K562 (cell line): ENCODE results near the gene GJA9. TPM values are rescaled to one million over a fixed set of nuclear protein-coding genes. Genes with fewer than 3 reads are reported as not detected.

Experiments
- ATAC-seq: fragments of 200-7000 bp; cut with Tn5 transposase; 3 replicates; pipeline ENCODE4 v1.9.1; 2020; ENCODE audit warnings: moderate library complexity
- BruUV-seq: library from RNA; stranded (reverse); fragments of 400-500 nt; replicated peaks from 2 replicates; lab custom pipeline; 2021; lab: Mats Ljungman, UMichigan
- CTCF ChIA-PET: fragments of 300-600 bp; formaldehyde crosslinking; extraction: SDS; loops from one replicate; lab custom pipeline; 2021; ENCODE audit warnings: low intra/inter-chr PET ratio; lab: Yijun Ruan, JAX
- POLR2A ChIA-PET: fragments of 300-600, 350-650 bp; sonication (Branson Sonifier 250); formaldehyde crosslinking; extraction: SDS; loops from one replicate; lab custom pipeline; 2021; ENCODE audit warnings: antibody characterized with exemption, inconsistent platforms; lab: Yijun Ruan, JAX
- DNase-seq, 4 experiments: peaks; one replicate each; pipeline versions ENCODE4 v3.0.0 to v3.0.0-alpha.2; 2011 to 2018; ENCODE audit warnings: low spot score in 3 of 4, mixed read lengths in 3 of 4; ENCODE audit errors: extremely low read depth in 1 of 4
- FAIRE-seq: peaks from 2 replicates; lab custom pipeline; 2011; peaks lifted over from hg19 to GRCh38; lab: Jason Lieb, UNC
- H2AFZ ChIP-seq: 2 replicates; pipeline ENCODE4 v1.6.0; 2011; ENCODE audit warnings: low read depth, low read length, control low read depth, inconsistent platforms
- H3K27ac ChIP-seq: fragments of 200-600 bp; 3 replicates; pipeline ENCODE4 v1.8.0; 2011; ENCODE audit warnings: low read depth, mild to moderate bottlenecking, control low read depth, inconsistent platforms, low read length, moderate library complexity, mixed read lengths; ENCODE audit errors: extremely low read depth
- H3K27me3 ChIP-seq, 2 experiments: fragments of 300-600 bp in 1 of 2; 2 replicates in 1 of 2; 3 replicates in 1 of 2; pipeline versions ENCODE4 v1.6.0 to v1.8.0; 2011; ENCODE audit warnings: inconsistent platforms in 2 of 2, low read length in 2 of 2, mild to moderate bottlenecking in 1 of 2, mixed read lengths in 1 of 2, moderate library complexity in 1 of 2; ENCODE audit not compliant: control insufficient read depth in 2 of 2, insufficient read depth in 2 of 2
- H3K36me3 ChIP-seq: fragments of 300-600 bp; 3 replicates; pipeline ENCODE4 v1.8.0; 2011; ENCODE audit warnings: mild to moderate bottlenecking, low read length, inconsistent platforms; ENCODE audit not compliant: control insufficient read depth, insufficient read depth
- H3K4me1 ChIP-seq, 2 experiments: fragments of 200-600 bp in 1 of 2; replicated peaks in 1 of 2; 2 replicates in 1 of 2; 3 replicates in 1 of 2; pipeline versions ENCODE4 v1.5.1 to v1.8.0; 2011; ENCODE audit warnings: inconsistent platforms in 2 of 2, low read length in 2 of 2, mild to moderate bottlenecking in 1 of 2, mixed read lengths in 1 of 2, moderate library complexity in 1 of 2; ENCODE audit not compliant: control insufficient read depth in 2 of 2, insufficient read depth in 2 of 2
- H3K4me2 ChIP-seq: 2 replicates; pipeline ENCODE4 v1.6.1; 2011; ENCODE audit warnings: low read length, control low read depth, inconsistent platforms, mixed read lengths; ENCODE audit not compliant: insufficient read depth
- H3K4me3 ChIP-seq: fragments of 200-600 bp; sonication (generic), shearing (Covaris generic); 2 replicates; pipeline ENCODE4 v1.5.1; 2016; ENCODE audit warnings: control low read depth, inconsistent platforms
- H3K79me2 ChIP-seq: fragments of 200-600 bp; 3 replicates; pipeline ENCODE4 v1.8.0; 2011; ENCODE audit warnings: low read length, inconsistent platforms; ENCODE audit not compliant: control insufficient read depth, insufficient read depth
- H3K9ac ChIP-seq, 2 experiments: 2 replicates each; pipeline versions ENCODE4 v1.6.0 to v1.6.1; 2011; ENCODE audit warnings: low read depth in 2 of 2, low read length in 2 of 2, control low read depth in 1 of 2, inconsistent platforms in 1 of 2, mild to moderate bottlenecking in 1 of 2, mixed read lengths in 1 of 2; ENCODE audit not compliant: insufficient read depth in 1 of 2
- H3K9me1 ChIP-seq: one replicate; pipeline ENCODE4 v1.6.0; 2011; ENCODE audit warnings: inconsistent platforms, mild to moderate bottlenecking, low read length, moderate library complexity; ENCODE audit not compliant: control insufficient read depth, insufficient read depth
- H3K9me3 ChIP-seq: replicated peaks from 2 replicates; pipeline ENCODE4 v1.5.1; 2011; ENCODE audit warnings: low read depth, low read length, inconsistent platforms; ENCODE audit not compliant: control insufficient read depth, insufficient read depth
- H4K20me1 ChIP-seq: replicated peaks from 2 replicates; pipeline ENCODE4 v1.6.1; 2011; ENCODE audit warnings: low read length, inconsistent platforms, mixed read lengths; ENCODE audit not compliant: control insufficient read depth, insufficient read depth
- ATF1 ChIP-seq, 2 experiments: fragments of 450-650 bp in 1 of 2; IDR thresholded peaks; 2 replicates each; pipeline ENCODE4 v1.6.1; 2016; ENCODE audit warnings: missing compliant biosample characterization in 1 of 2, missing genetic modification characterization in 1 of 2
- ZKSCAN3 ChIP-seq: fragments of 250-450 bp; sonication (Bioruptor Pico); IDR thresholded peaks from 2 replicates; pipeline ENCODE4 v1.4.0; 2020
- ZNF24 ChIP-seq: fragments of 450-650 bp; IDR thresholded peaks from 2 replicates; pipeline ENCODE4 v1.6.1; 2016
- in situ Hi-C: fragments of 300-500 bp; cut with MboI; formaldehyde crosslinking; loops from 4 replicates; pipeline ENCODE4 v1.15.0; 2018; ENCODE audit warnings: inconsistent platforms, mixed read lengths
- intact Hi-C: fragments of 100-400 bp; cut with micrococcal nuclease; formaldehyde crosslinking; loops from 2 replicates; pipeline ENCODE4 v1.14.2; 2022
- polyA plus RNA-seq, 8 experiments: library from polyadenylated mRNA; depleted of rRNA in 4 of 8; stranded (reverse) in 5 of 8; unstranded in 3 of 8; fragments of >200 nt; fragmentation: Nextera tagmentation in 2 of 8; fragmentation: Illumina TruSeq in 1 of 8; extraction: Ambion mirVana in 2 of 8; extraction: Trizol in 1 of 8; gene quantifications; 2 replicates each; pipeline versions ENCODE4 v1.2.1 to v1.2.3, GENCODE V29; 2011 to 2014; ENCODE audit warnings: inconsistent platforms in 1 of 8, missing spikeins in 1 of 8
- total RNA-seq, 7 experiments: library from RNA; depleted of rRNA in 6 of 7; stranded (reverse); fragments of >200 nt in 6 of 7; fragmentation: Illumina TruSeq in 2 of 7; extraction: Trizol in 2 of 7; gene quantifications; 2 replicates each; pipeline versions ENCODE4 v1.2.1 to v1.2.3, GENCODE V29; 2011 to 2021; ENCODE audit warnings: low replicate concordance in 1 of 7
- TF ChIP-seq, protein P1 (sequence below), 2 experiments: fragments of 150-350 bp in 1 of 2; IDR thresholded peaks; 2 replicates each; pipeline ENCODE4 v1.6.1; 2012 to 2016; ENCODE audit warnings: low read depth in 2 of 2, low read length in 2 of 2, mild to moderate bottlenecking in 1 of 2, moderate library complexity in 1 of 2

GJA9 gene
- total and polyA plus RNA-seq, 9 of the 15 experiments (the other 6 are each of a cell fraction or from before 2014, with no cell fraction given): not detected

DNA sequence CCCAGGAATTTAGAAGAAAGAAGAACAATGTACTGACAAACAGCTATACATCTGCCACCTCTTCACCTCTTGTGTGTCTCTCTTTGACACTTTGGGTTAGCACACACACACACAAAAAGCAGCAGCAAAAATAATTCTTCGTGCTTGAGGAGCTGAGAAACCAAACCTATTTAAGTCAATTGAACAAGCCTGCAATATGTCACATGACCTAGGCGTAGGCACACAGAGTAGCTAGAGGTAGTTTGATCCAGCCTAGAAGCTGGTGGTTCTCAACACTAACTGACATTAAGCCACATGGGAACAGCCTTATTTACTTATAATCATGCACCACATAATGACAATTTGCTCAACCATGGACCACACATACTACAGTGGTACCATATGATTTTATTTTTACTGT, 54.1 kb downstream of the GJA9 start (continued):
- TF ChIP-seq, protein P1, sequence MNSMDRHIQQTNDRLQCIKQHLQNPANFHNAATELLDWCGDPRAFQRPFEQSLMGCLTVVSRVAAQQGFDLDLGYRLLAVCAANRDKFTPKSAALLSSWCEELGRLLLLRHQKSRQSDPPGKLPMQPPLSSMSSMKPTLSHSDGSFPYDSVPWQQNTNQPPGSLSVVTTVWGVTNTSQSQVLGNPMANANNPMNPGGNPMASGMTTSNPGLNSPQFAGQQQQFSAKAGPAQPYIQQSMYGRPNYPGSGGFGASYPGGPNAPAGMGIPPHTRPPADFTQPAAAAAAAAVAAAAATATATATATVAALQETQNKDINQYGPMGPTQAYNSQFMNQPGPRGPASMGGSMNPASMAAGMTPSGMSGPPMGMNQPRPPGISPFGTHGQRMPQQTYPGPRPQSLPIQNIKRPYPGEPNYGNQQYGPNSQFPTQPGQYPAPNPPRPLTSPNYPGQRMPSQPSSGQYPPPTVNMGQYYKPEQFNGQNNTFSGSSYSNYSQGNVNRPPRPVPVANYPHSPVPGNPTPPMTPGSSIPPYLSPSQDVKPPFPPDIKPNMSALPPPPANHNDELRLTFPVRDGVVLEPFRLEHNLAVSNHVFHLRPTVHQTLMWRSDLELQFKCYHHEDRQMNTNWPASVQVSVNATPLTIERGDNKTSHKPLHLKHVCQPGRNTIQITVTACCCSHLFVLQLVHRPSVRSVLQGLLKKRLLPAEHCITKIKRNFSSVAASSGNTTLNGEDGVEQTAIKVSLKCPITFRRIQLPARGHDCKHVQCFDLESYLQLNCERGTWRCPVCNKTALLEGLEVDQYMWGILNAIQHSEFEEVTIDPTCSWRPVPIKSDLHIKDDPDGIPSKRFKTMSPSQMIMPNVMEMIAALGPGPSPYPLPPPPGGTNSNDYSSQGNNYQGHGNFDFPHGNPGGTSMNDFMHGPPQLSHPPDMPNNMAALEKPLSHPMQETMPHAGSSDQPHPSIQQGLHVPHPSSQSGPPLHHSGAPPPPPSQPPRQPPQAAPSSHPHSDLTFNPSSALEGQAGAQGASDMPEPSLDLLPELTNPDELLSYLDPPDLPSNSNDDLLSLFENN (IDR thresholded peaks at IDR 0.05; ENCODE audit: low read depth in 2 of 2, low read length in 2 of 2): no peak

- TF ChIP-seq ZKSCAN3 (CRISPR knock-in tag) (no peak), ZNF24 (peak; percentile 83), ATF1 (CRISPR knock-in tag; IDR thresholded peaks at IDR 0.05) (no peak), ATF1 (tag; IDR thresholded peaks at IDR 0.05) (no peak)
- TF ChIP-seq, all 486 proteins: peak for 1
- ATAC-seq: no peak
- in situ Hi-C loops: no loop called here
- Histone ChIP-seq H3K9me3 (no peaks in the 10 kb centered on the region), H3K36me3 (no peaks in the 10 kb centered on the region), H3K4me3 (no peak overlapping the region), H3K79me2 (no peaks in the 10 kb centered on the region), H3K27ac (no peak overlapping the region), H3K27me3 (peaks cover 8 to 9% of the 10 kb centered on the region in 2 experiments; a peak in 2 of 5 replicates), H2AFZ (no peak overlapping the region), H4K20me1 (no peaks in the 10 kb centered on the region), H3K9me1 (no peaks in the 10 kb centered on the region), H3K9ac (no peak overlapping the region), H3K4me2 (no peak overlapping the region), H3K4me1 (peaks cover 0 to 3% of the 10 kb centered on the region in 2 experiments; a peak in 2 of 5 replicates)
- DNase-seq: no peak
- intact Hi-C loops: no loop called here
- no peak for FAIRE-seq
- no TSS peak for BruUV-seq
- POLR2A ChIA-PET: interaction anchor here (1.2 kb wide), 1 partner anchor 912 kb away, joined by 3 read pairs; no protein-coding TSS in a partner anchor
- CTCF ChIA-PET: no interaction called here
Measured at GRCh38 chr1:38826886-38827285, 54.5 kb downstream of the GJA9 start.
